DMS79 (cell line): ENCODE measurements around the gene MACROD2.
"Not testable (repeated sequence)": the region's sequence is repeated elsewhere in the genome, so short reads cannot be mapped to it uniquely, and the experiment has no call there.

Source experiments
- DNase-seq: peaks from one replicate; lab custom pipeline; 2025; lab: John Stamatoyannopoulos, UW

MACROD2 gene

DNA sequence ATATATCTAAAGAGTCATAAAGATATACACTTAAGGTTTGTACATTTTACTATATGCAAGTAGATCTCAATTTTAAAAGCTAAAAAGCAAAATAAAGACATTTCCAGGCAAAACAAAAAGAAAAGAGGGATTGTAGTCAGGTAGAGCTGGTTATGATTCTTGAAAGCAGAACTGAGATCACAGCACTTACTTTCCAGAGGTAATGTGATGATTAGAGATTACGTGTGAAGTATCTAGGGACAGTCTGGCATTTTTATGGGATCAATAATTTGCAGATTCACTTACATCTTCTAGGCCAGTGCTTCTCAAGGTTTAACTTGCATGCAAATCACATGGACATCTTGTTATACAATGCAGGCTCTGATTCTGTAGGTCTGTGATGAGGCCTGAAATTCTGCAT is 1982.4 kb downstream of the MACROD2 start:
- DNase-seq: no peak

DNA sequence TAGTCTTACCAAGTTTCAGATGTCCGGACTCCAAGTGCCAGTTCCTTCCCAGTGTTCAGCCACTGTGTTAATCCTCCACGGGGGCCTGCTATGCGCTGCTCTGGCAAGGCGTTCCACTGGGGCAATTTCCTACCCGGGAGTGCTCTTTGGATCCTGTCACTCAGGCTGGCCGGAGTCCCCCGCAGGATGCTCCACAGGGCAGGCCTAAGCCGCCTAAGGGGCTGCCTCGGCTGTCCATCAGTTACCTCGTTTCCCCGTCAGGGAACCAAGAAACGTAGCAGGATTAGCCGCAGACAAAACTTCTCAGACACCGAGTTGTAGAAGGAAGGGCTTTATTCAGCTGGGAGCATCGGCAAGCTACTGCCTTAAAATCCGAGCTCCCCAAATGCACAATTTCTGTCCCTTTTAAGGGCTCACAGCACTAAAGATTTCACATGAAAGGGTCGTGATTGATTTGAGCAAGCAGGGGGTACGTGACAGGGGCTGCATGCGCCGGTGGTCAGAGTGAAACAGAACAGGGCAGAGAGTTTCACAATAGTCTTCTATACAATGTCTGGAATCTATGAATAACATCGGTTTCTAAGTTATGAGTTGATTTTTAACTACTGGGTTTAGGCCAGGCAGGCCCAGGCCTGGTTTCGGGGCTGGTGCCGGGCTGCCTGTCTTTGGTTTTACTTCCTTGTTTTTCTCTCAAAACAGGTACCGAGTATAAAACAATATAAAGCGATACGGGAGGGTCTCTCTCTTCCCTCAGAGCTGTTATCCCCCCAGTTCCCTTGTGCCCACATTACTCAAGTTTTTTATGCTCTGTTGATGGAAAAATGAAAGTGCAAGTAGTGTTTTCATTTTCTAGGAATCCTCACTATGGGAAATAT is 1990.4 kb downstream of the MACROD2 start:
- DNase-seq: not testable (repeated sequence)

DNA sequence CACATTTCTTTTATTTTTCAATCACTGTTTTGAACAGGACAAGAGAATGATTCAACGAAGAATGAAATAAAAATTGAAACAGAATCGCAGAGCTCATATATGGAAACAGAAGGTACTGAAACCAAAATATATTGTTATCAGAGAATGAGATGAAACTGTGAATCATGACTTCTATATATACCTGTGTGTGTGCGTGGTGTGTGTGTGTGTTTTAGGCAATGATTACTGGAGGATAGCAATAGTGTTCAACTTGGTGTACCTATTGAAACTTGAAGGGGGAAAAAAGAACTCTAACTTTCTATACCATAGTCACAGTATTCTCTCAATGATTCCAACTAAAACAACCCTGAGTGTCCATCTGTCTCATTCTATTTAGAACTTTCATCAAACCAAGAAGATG is 1991.4 kb downstream of the MACROD2 start:
- DNase-seq: no peak

DNA sequence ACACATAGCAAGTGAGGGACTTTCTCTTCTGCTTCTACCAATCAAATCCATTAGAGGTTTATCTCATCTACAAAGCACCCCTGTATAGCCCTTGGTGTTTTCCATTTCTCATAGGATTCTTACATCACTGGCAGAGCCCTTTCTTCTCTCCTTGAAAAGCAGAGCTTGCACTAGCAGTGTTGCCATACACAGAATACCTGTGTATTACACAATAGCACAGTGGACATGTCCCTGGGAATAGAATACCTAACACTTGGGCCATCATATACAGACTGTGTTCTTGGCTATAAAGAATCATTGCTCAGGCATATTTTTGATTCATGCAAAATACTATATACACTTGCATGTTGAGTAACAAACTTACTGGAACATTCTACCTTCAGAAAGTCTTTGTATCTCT is 1996.0 kb downstream of the MACROD2 start:
- no peak for DNase-seq

DNA sequence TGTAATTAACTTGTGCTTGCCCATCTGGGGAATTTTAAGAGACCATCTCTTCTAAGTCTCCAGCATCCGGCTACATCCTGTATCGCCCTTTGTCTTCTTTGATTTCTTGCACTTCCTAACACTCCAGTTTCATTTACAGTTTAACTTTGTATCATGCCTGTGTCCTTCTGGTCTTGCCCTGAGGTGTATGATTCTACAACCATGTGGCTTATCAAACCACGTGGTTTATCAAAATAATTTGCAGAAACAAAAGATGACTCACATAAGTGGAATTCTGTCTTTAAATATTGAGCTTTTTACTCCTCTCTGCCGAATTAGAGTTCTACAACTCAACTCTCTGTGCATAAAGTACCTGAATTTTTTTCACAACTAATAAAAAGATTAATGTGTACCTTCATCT is 1997.2 kb downstream of the MACROD2 start:
- DNase-seq: no peak

DNA sequence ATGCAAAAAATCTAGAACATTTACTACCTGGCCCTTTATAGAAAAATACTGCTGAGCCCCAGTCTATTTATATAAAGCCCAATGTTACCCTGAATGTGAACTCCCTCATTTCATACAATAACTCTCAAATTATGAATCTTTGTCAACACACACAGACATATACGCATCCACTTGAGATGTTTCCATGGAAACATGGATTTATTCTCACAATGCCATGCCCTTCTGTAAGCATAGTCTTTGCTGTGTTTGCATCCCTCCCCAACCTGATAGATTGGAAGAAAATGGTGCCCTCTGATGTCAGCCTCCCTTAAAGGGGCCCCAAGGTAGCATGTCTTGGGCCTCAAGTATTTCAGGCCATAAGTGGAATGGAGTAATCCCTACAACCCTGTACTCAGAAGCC is 2004.8 kb downstream of the MACROD2 start:
- DNase-seq: no peak

DNA sequence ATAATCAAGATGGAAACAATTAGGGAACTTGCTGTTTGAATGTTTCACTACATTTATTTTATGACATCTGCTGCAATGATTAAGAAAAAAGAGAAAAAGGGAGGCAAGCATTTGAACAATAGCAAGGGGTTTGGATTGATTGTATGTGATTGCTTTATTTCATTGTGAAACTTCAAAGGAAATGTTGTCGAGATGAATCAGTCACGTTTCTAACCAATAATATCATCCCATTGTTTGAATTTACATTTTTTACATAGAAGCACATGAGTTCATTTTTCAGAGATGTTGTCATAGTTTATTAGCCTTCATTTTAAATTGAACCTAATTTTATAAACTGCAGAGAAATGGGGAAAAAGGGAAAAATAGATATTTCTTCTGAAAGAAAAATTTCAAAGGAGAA is 2006.0 kb downstream of the MACROD2 start:
- no peak for DNase-seq

DNA sequence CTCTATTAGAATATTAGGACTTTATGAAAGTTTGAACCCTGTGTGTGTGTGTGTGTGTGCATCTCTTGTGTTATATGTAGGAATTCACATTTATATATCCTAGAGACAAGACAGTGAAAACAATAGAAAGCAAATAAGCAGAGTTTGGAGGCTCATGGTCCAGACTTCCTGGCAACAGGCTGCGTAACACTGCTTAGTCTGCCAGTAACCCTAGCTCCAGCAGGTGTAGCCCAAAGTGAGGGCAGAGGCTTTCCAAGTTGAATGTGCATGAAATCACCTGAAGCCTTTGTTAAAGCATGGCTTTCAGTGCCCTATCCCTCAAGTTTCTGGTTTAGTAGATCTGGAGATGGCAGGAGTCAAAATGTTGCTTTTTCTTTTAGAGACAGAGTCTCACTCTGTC is 2008.0 kb downstream of the MACROD2 start:
- no peak for DNase-seq

DNA sequence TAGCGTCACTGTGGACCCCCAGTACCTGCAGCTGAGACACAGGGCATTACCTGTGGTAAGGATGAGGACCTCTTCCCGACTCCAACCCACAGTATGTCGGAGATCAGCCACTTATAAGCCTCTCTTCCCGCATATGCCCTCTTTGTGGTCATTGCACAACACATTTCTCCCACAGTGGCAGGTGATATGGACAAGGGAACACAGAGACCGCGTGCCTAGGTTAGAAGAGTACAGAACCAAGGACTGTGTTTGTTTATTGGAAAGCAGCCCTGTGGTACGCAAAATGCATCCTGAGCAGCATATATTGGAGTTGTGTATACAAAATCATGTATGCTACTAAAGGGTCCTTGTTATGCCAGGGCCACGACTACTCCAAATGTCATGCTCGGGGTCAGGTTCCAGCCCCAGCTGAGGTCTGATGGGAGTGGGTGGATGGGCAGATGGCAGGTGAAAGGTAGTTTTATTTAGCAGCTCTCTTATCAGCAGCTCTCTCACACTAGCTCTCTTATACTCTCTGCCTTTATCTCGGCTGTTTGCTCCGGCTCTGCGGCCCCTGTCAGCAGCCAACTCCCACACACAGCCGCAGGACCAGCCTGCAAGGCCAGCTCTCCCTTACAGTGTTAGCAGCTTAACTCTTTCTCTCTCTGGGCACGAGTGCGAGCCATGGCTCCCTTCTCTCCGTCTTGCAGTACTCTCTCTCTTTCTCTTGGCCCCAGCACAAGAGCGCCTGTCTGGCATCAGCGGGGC is 2009.0 kb downstream of the MACROD2 start:
- no peak for DNase-seq

DNA sequence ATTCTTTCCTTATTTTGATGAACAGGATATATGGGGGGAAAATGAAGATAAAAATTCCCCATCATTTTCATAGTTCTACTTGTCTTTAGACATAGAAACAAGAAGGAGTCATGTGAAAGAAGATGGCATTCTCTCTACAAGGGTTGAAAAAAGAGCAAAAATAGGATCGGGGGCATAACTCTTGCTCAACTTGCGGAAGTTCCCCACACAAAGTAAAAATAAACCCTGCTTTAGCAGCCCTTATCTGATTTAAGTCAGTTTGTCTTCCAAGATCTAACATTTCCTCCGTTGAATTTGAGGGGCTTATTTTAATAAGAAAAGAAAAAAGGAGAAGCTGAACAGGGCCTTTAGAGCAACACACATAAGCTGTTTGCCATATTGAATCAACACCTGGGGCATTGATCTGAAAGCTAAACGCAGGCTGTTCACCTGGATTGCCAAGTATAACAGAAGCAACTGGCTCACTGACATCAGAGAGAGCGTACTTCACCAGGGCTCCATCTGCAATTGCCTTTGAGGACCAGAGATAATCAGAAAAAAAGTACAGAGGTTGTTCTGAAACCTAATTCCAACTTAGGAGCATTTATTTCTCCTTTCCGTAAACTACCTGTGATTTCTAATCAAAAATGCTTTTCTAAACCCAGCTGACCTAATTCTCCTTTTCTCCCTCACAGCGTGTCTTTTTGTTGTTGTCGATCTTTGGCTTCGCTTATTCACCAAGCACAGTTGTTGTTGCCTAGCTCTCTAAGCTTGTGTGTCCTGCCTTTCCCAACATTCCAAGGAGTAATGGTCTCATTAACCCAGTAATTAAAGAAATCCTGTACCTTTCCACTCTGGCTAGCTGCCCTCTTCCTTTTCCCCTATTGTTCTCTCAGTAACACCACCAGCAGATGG is 2010.0 kb downstream of the MACROD2 start:
- no peak for DNase-seq

DNA sequence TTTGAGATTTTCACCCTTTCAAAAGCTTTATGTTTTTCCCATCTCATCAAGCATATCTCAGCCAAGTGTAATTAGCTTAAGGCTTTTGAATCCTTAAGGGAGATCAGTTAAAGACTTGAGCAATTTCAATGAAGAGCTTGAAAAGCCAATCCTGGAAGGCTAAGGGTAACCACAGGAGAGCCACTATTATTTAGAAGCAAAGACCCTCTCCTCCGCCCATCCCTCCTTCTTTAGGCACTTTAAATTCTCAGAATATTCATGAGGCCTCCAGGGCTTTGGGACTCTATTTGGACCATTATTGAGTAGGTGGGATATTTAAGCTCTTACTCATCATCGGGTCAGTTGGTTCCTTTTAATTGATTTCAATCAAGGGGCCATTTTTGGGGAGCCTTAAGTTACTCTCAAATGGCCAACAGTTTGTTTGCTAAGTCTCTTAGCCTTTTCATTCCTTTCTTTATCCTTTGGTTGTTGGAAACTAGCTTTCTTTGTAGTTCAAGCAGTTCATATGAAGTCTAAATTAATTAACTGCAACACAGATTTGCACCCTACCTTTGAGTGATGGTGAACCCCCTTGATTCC is 2010.7 kb downstream of the MACROD2 start:
- no peak for DNase-seq

DNA sequence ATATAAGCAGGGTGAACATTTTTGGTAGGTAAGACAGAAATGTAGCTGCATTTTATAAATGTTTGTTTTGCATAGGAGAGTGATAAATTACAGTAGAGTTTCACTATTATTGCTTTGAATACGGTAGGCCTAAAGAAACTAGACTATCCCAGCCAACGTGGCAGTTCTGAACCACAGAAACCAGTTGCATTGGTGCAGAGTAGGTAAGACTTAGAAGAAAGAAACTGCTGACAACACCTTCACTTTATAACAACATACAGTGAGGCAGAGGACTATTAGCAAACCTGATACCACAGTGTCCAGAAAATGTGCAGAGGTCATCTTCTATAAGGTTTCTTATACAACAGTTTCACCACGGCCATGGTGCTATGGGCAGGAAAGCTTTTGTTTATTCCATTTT is 2011.8 kb downstream of the MACROD2 start:
- no peak for DNase-seq

DNA sequence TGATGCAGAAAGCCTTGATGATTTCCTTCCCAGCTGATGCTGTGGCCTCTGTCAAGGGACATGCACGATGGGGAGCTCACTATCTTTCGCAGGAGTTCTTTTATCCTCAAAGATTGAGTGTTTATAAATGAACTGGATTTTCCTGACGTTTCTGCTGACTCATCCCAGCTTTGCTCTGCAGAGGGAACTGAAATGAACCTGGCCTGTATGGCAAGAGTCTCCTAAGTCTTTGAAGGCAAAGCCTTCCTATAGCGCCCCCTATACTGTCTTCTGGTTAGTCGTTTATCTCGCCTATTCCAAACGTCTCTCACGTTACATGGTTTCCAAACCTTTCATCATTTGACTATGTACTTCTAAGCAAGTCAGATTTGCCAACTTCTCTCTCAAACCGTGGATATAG is 2012.6 kb downstream of the MACROD2 start:
- no peak for DNase-seq

DNA sequence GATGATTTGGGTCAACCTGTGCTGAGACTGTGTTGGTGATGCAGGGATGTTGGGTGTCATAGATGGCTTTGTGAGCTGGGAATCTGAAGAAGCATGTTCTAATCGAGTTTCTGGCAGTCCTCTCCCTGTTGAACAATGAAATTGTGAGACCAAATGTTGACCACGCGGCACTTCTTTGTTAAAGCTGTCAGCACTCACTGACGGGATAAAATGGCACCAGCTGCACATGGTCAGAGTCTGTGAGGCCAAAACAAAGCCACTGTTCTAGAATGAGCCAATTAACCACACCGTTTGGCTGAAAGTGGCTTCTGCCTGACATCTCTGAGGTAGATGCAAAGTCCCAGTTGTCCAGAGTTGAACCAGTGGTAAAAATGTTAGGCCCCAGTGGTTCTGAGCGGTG is 2015.7 kb downstream of the MACROD2 start:
- DNase-seq: no peak

DNA sequence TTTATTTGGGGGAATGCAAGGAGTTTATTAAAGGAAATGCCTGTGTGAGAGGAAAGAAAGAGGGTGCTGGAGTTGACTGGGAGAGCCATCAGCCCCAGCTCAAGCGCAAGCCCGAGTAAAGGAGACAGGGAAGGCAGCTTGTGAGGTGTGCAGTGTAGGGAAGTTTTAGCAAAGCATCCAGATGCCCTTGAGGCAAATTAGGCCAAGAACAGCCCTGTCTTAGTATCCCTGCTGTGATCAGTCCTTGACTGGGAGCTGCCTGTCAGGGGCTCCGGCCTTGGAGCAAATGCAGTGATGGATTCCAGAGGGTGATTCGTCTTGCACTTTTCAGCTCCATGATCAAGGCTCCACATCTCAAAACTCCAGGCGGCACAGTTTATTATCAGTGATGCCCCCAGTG is 2016.2 kb downstream of the MACROD2 start:
- no peak for DNase-seq

DNA sequence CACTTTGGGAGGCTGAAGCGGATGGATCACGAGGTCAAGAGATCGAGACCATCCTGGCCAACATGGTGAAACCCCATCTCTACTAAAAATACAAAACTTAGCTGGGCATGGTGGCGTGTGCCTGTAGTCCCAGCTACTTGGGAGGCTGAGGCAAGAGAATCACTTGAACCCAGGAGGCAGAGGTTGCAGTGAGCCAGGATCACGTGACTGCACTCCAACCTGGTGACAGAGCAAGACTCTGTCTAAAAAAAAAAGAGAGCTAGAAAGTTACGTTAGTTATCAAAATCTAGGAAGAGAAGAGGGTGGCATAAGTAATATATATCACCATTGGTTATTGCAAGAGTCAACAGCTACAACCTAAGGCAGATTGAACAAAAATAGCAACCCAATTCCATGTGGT is 2017.6 kb downstream of the MACROD2 start:
- not testable (repeated sequence) for DNase-seq

DNA sequence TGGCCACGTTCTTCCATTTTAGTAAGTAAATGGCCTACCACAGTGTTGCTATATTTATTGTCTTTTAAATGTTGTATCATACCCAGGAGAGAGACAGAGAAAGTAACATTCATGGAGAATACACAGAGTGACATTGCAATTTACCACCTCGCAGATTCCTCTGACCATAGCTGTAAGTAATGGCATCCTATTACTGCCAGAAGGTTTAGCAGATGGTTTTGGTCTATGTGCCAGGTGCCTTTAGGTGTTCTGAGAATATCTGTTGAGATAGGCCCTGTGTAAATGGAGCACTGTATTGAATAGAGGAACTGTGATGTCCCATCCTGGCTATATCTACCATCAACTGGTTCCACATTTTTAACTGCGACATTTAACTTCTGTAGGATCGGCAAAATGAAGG is 2018.3 kb downstream of the MACROD2 start:
- no peak for DNase-seq

DNA sequence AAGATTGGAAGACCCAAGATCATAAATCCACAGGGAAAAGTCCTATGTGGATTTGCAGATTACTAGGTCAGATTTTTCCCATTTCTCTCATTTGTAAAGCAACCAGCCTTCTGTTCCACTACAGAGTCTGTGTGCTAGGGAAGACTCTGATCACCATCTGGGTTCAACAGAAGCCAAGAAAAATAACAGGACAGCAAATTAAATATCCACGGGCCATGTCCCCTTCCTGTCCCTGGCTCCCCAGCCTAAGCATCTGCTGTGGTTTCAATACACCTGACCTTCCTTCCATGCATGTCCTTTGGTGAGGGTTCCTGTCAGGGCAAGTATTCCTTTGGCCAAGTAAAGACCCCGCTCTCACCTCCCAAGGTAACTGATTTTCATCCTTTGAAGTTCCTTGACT is 2019.1 kb downstream of the MACROD2 start:
- DNase-seq: no peak

DNA sequence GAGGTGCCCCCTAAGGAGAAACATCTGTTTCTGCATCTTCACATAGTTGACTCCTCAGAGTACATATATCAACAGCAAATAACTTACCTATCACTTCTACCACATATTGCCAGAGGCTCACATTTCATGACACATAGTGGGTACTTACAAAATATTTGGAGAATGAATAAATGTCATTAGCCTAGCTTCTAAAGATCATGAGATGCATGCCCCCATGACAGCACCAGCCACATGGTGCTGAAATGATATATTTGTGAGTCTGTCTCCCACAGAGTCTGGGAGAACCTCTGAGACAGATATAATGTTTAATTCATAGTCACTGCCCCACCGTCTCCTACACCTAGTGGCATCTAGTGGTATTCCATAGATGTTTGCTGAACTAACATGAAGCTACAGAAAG is 2022.3 kb downstream of the MACROD2 start:
- DNase-seq: no peak

DNA sequence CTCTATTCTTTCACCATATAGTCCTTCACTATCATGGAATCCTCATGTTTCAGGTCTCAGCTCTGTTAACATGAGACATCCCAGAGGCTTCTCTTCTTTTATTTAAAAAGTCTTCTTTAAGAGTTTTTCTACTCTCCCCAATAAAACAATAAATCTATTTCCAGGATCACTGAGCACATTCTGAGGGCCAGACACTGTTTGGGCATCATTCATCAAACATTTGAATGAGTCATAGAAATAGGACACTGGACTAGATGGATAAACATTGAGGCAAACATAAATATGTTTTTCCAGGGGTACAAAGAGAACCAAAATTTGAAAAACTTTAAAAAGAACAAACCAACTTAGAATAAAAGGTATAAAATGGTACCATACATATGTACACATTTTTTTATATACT is 2023.6 kb downstream of the MACROD2 start:
- DNase-seq: no peak

DNA sequence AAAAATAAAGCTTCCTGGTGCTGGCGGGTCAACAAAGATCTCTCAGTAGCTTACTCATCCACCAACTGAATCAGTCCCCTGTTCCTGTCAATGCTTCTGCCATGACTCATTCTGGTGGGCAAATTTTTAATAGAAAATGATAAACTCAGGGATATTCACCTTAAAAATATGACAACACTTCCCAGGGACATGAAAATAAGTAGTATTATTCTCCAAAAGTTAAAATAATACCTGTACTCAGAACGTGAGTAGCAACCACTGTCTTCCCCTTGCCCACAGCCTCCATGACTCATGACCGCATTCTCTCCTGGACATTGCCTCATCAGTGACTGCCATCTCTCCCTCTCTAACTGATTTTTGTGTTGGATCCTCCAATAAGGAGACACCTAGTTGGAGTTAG is 2025.7 kb downstream of the MACROD2 start:
- DNase-seq: no peak

DNA sequence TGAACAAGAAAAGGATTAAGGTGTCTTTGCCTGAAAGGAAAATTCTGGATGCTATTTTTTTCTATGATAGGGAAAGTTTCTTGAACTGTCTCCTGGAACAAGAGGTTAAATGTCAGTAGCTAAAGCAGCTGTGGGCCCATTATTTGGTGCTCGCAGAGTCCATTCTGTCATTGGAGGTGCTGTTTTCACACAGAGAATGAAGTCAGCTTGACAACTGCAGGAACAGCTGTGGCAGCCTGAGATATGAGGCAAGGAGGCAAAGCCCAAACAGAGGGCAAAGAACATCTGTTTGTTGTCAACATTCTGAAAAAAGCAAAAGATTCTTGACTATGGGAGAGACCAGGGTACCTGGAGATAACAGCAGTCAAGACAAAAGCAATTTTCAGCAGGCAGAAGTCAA is 2029.8 kb downstream of the MACROD2 start:
- DNase-seq: no peak
